ENCODE results near the gene UCN3.
"Not testable (repeated sequence)": the region's sequence is repeated elsewhere in the genome, so short reads cannot be mapped to it uniquely, and the experiment has no call there.

UCN3 gene

GRCh38 chr10:5404208-5405041 is 39.7 kb downstream of the UCN3 start, which contains the start of gene TUBAL3:
TUBAL3 (minus strand) TSS chr10:5404828; CDS start chr10:5404792, 36 bp downstream.
- Mint-ChIP-seq H3K27ac (no peak within 1 kb of the TSS), H3K9me3 (peaks cover 8% of the 10 kb centered on the region), H3K27me3 (ENCODE audit: low read depth) (no peaks in the 10 kb centered on the region)

GRCh38 chr10:5406918-5407317 is 42.2 kb downstream of the UCN3 start:
- Mint-ChIP-seq H3K27ac (no peak overlapping the region), H3K4me1 (no peaks in the 10 kb centered on the region), H3K9me3 (peaks cover 4% of the 10 kb centered on the region), H3K27me3 (ENCODE audit: low read depth) (no peaks in the 10 kb centered on the region), H3K4me3 (no peak overlapping the region), H3K36me3 (ENCODE audit: low read depth) (no peaks in the 10 kb centered on the region)
- no peak for TF ChIP-seq CTCF (IDR thresholded peaks at IDR 0.05; ENCODE audit: unreplicated experiment in 3 of 3)

More at GRCh38 chr10:5404208-5405041, 39.7 kb downstream of the UCN3 start, which contains the start of gene TUBAL3:
- no peak for TF ChIP-seq CTCF (IDR thresholded peaks at IDR 0.05; ENCODE audit: unreplicated experiment in 3 of 3)
- H3K36me3 Mint-ChIP-seq (ENCODE audit: low read depth), result no peaks in the 10 kb centered on the region
- no peaks in the 10 kb centered on the region for H3K4me1 Mint-ChIP-seq
- no peak within 1 kb of the TSS for H3K4me3 Mint-ChIP-seq

- H3K4me3 Mint-ChIP-seq; H3K27ac Mint-ChIP-seq; H3K4me1 Mint-ChIP-seq; H3K36me3 Mint-ChIP-seq (ENCODE audit: low read depth); H3K9me3 Mint-ChIP-seq; H3K27me3 Mint-ChIP-seq (ENCODE audit: low read depth): not testable (repeated sequence)
These were observed 46.0 kb downstream of the UCN3 start for GRCh38 chr10:5410787-5411186.

- Mint-ChIP-seq H3K36me3 (ENCODE audit: low read depth) (peaks cover 8% of the 10 kb centered on the region), H3K27ac (no peak overlapping the region), H3K4me1 (no peaks in the 10 kb centered on the region), H3K27me3 (ENCODE audit: low read depth) (peaks cover 3% of the 10 kb centered on the region), H3K9me3 (peaks cover 5% of the 10 kb centered on the region), H3K4me3 (peak overlapping the region in 1 of 3 experiments; percentile 87)
- no peak for TF ChIP-seq CTCF (IDR thresholded peaks at IDR 0.05; ENCODE audit: unreplicated experiment in 3 of 3)
These were observed 47.1 kb downstream of the UCN3 start for GRCh38 chr10:5411941-5412276.

GRCh38 chr10:5412277-5412941 is 47.6 kb downstream of the UCN3 start, which contains the start of gene NET1:
NET1 (plus strand) TSS chr10:5412557; CDS start chr10:5412693, 136 bp downstream.
- Mint-ChIP-seq H3K36me3 (ENCODE audit: low read depth) (peaks cover 13% of the 10 kb centered on the region), H3K4me1 (no peaks in the 10 kb centered on the region), H3K27ac (no peak within 1 kb of the TSS), H3K27me3 (ENCODE audit: low read depth) (peaks cover 3% of the 10 kb centered on the region), H3K9me3 (peaks cover 9% of the 10 kb centered on the region), H3K4me3 (peak within 1 kb of the TSS in 1 of 3 experiments; percentile 87)
- no peak for TF ChIP-seq CTCF (IDR thresholded peaks at IDR 0.05; ENCODE audit: unreplicated experiment in 3 of 3)

GRCh38 chr10:5413012-5413938 is 48.5 kb downstream of the UCN3 start:
- Mint-ChIP-seq H3K4me1 (no peaks in the 10 kb centered on the region), H3K27ac (no peak overlapping the region), H3K27me3 (ENCODE audit: low read depth) (peaks cover 3% of the 10 kb centered on the region), H3K4me3 (no peak overlapping the region), H3K9me3 (peaks cover 12% of the 10 kb centered on the region), H3K36me3 (ENCODE audit: low read depth) (peaks cover 19% of the 10 kb centered on the region)
- TF ChIP-seq CTCF (IDR thresholded peaks at IDR 0.05; ENCODE audit: unreplicated experiment in 3 of 3), result no peak
